SK-N-SH treated with all-trans-retinoic acid at 6 μM for 48 hours (cell line): ENCODE measurements around the gene HLCS.

ENCODE experiments used
- ATAC-seq: fragments of 200-7000 bp; cut with Tn5 transposase; 3 replicates; pipeline ENCODE4 v1.9.1; 2020; ENCODE audit warnings: mild to moderate bottlenecking, moderate library complexity
- ARNTL ChIP-seq: fragments of 450-650 bp; formaldehyde crosslinking; IDR thresholded peaks from 2 replicates; pipeline ENCODE4 v1.5.0; 2020; ENCODE audit warnings: low read depth, mild to moderate bottlenecking, moderate library complexity, borderline replicate concordance
- BACH2 ChIP-seq: fragments of 250-450 bp; sonication (Bioruptor Pico); IDR thresholded peaks from 2 replicates; pipeline ENCODE4 v1.9.0; 2021; ENCODE audit warnings: mild to moderate bottlenecking, borderline replicate concordance
- CSDC2 ChIP-seq: fragments of 250-450 bp; sonication (Bioruptor Pico); IDR thresholded peaks from 2 replicates; pipeline ENCODE4 v1.5.0; 2020; ENCODE audit warnings: mild to moderate bottlenecking, moderate library complexity
- CSRNP3 ChIP-seq: fragments of 250-450 bp; sonication (Bioruptor Pico); IDR thresholded peaks from 2 replicates; pipeline ENCODE4 v1.5.1; 2021; ENCODE audit warnings: mild to moderate bottlenecking, moderate library complexity
- ESRRG ChIP-seq: fragments of 250-450 bp; sonication (Bioruptor Pico); IDR thresholded peaks from 2 replicates; pipeline ENCODE4 v1.6.1; 2021; ENCODE audit warnings: mild to moderate bottlenecking
- GLIS3 ChIP-seq: fragments of 250-450 bp; sonication (Bioruptor Pico); IDR thresholded peaks from 2 replicates; pipeline ENCODE4 v1.5.0; 2020; ENCODE audit warnings: mild to moderate bottlenecking, moderate library complexity
- ISL1 ChIP-seq: fragments of 250-450 bp; sonication (Bioruptor Pico); IDR thresholded peaks from 2 replicates; pipeline ENCODE4 v2.1.2; 2022; ENCODE audit warnings: mild to moderate bottlenecking, moderate library complexity
- PATZ1 ChIP-seq: fragments of 250-450 bp; sonication (Bioruptor Pico); IDR thresholded peaks from 2 replicates; pipeline ENCODE4 v1.8.0; 2020; ENCODE audit warnings: mild to moderate bottlenecking, moderate library complexity, borderline replicate concordance
- POU6F1 ChIP-seq: fragments of 250-450 bp; sonication (Bioruptor Pico); IDR thresholded peaks from 2 replicates; pipeline ENCODE4 v1.8.0; 2021; ENCODE audit warnings: low read depth, mild to moderate bottlenecking, moderate library complexity, borderline replicate concordance
- PPARA ChIP-seq: fragments of 250-450 bp; sonication (Bioruptor Pico); IDR thresholded peaks from 2 replicates; pipeline ENCODE4 v1.5.0; 2020; ENCODE audit warnings: mild to moderate bottlenecking, borderline replicate concordance
- RARB ChIP-seq: fragments of 250-450 bp; sonication (Bioruptor Pico); IDR thresholded peaks from 2 replicates; pipeline ENCODE4 v1.8.0; 2021; ENCODE audit warnings: mild to moderate bottlenecking, moderate library complexity
- SNAI2 ChIP-seq: fragments of 250-450 bp; sonication (Bioruptor Pico); IDR thresholded peaks from 2 replicates; pipeline ENCODE4 v1.5.0; 2020; ENCODE audit warnings: mild to moderate bottlenecking, moderate library complexity
- TCF4 ChIP-seq: fragments of 250-450 bp; sonication (Bioruptor Pico); IDR thresholded peaks from 2 replicates; pipeline ENCODE4 v1.8.0; 2021; ENCODE audit warnings: mild to moderate bottlenecking, moderate library complexity, borderline replicate concordance
- TOX ChIP-seq: fragments of 250-450 bp; sonication (Bioruptor Pico); IDR thresholded peaks from 2 replicates; pipeline ENCODE4 v1.8.0; 2021; ENCODE audit warnings: mild to moderate bottlenecking, moderate library complexity, borderline replicate concordance
- ZC3H10 ChIP-seq: fragments of 250-450 bp; sonication (Bioruptor Pico); IDR thresholded peaks from 2 replicates; pipeline ENCODE4 v1.5.1; 2021; ENCODE audit warnings: mild to moderate bottlenecking, moderate library complexity
- ZFP3 ChIP-seq: fragments of 250-450 bp; sonication (Bioruptor Pico); IDR thresholded peaks from 2 replicates; pipeline ENCODE4 v1.5.0; 2020; ENCODE audit warnings: mild to moderate bottlenecking, moderate library complexity
- ZFP30 ChIP-seq: fragments of 450-650 bp; formaldehyde crosslinking; IDR thresholded peaks from 2 replicates; pipeline ENCODE4 v1.5.0; 2022; ENCODE audit warnings: mild to moderate bottlenecking, moderate library complexity
- ZNF565 ChIP-seq: fragments of 450-650 bp; formaldehyde crosslinking; conservative IDR thresholded peaks from 2 replicates; pipeline ENCODE4 v1.5.0; 2020; ENCODE audit warnings: low read depth, mild to moderate bottlenecking, moderate library complexity
- ZNF70 ChIP-seq: fragments of 450-650 bp; formaldehyde crosslinking; IDR thresholded peaks from 2 replicates; pipeline ENCODE4 v1.5.0; 2020; ENCODE audit warnings: mild to moderate bottlenecking, moderate library complexity
- ZNF8 ChIP-seq: fragments of 450-650 bp; formaldehyde crosslinking; IDR thresholded peaks from 2 replicates; pipeline ENCODE4 v1.5.0; 2020; ENCODE audit warnings: mild to moderate bottlenecking, moderate library complexity
- TF ChIP-seq, protein P1 (sequence below): fragments of 250-450 bp; sonication (Bioruptor Pico); IDR thresholded peaks from 2 replicates; pipeline ENCODE4 v1.5.1; 2020; ENCODE audit warnings: low read depth, mild to moderate bottlenecking, moderate library complexity

HLCS gene

DNA sequence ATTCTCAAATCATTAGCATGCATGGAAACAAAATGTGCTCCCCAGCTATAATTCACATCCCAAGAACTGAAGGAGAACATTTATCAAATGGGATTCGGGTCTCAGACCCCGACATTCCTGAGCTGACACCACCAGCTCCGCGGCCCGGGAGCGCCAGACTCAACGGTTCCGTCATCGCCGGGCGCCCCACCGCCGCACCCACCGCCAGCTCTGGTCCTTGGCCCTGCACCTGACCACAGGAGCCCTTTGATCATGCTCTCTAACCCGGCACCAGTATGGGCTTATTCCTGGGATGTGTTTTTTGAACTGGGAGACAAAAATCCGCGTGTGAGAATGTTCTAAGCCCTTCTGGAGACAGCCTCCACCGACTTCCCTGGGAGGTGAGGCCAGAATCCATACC lies 43.6 kb downstream of the HLCS start:
- TF ChIP-seq RARB (CRISPR knock-in tag) (no peak), CSRNP3 (CRISPR knock-in tag) (no peak), PPARA (CRISPR knock-in tag) (no peak), ZNF70 (CRISPR knock-in tag) (no peak), POU6F1 (CRISPR knock-in tag) (no peak), TOX (CRISPR knock-in tag) (no peak), ZC3H10 (no peak), ISL1 (CRISPR knock-in tag) (no peak), GLIS3 (CRISPR knock-in tag) (no peak), ZNF8 (CRISPR knock-in tag) (no peak), ARNTL (CRISPR knock-in tag) (no peak), ZFP30 (CRISPR knock-in tag) (no peak), ZFP3 (CRISPR knock-in tag) (no peak), CSDC2 (CRISPR knock-in tag) (no peak), ESRRG (no peak), ZNF565 (no peak), TCF4 (CRISPR knock-in tag) (no peak), SNAI2 (CRISPR knock-in tag) (no peak), PATZ1 (no peak)
- TF ChIP-seq, protein P1, sequence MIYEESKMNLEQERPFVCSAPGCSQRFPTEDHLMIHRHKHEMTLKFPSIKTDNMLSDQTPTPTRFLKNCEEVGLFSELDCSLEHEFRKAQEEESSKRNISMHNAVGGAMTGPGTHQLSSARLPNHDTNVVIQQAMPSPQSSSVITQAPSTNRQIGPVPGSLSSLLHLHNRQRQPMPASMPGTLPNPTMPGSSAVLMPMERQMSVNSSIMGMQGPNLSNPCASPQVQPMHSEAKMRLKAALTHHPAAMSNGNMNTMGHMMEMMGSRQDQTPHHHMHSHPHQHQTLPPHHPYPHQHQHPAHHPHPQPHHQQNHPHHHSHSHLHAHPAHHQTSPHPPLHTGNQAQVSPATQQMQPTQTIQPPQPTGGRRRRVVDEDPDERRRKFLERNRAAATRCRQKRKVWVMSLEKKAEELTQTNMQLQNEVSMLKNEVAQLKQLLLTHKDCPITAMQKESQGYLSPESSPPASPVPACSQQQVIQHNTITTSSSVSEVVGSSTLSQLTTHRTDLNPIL = no peak
- TF ChIP-seq, all 23 proteins: peak for 0
- no peak for ATAC-seq

GRCh38 chr21:36918291-36918690 lies 48.2 kb downstream of the HLCS start:
- TF ChIP-seq TCF4 (CRISPR knock-in tag) (no peak), CSRNP3 (CRISPR knock-in tag) (no peak), ZNF70 (CRISPR knock-in tag) (no peak)
- ATAC-seq = no peak

- peak; percentile 53; the same call in 1 of the 3 replicates for ATAC-seq
- no peak for TF ChIP-seq ARNTL (CRISPR knock-in tag)
- TF ChIP-seq CSRNP3 (CRISPR knock-in tag) = no peak
- TF ChIP-seq ZNF8 (CRISPR knock-in tag) = no peak
- TF ChIP-seq BACH2 (CRISPR knock-in tag) = no peak
- TF ChIP-seq ZFP30 (CRISPR knock-in tag) = no peak
- TF ChIP-seq GLIS3 (CRISPR knock-in tag) = no peak
- TF ChIP-seq, protein P1 = no peak
- no peak for TF ChIP-seq SNAI2 (CRISPR knock-in tag)
- no peak for TF ChIP-seq ZNF565
- no peak for TF ChIP-seq RARB (CRISPR knock-in tag)
- TF ChIP-seq CSDC2 (CRISPR knock-in tag) = no peak
- no peak for TF ChIP-seq PPARA (CRISPR knock-in tag)
- no peak for TF ChIP-seq ESRRG
- TF ChIP-seq POU6F1 (CRISPR knock-in tag) = no peak
- no peak for TF ChIP-seq ZC3H10
- no peak for TF ChIP-seq ZNF70 (CRISPR knock-in tag)
- no peak for TF ChIP-seq ISL1 (CRISPR knock-in tag)
These were observed 48.9 kb downstream of the HLCS start for GRCh38 chr21:36917471-36918158.
